Mesenchymal stem cell (in vitro differentiated cells and primary cell): ENCODE results near the gene MTMR6.

Experiments used
- DNase-seq: peaks from one replicate; pipeline ENCODE4 v3.0.0-alpha.2; 2013
- H2AFZ ChIP-seq: one replicate; pipeline ENCODE4 v1.6.1; 2013; ENCODE audit warnings: low read depth, mild to moderate bottlenecking, control low read depth, inconsistent platforms, low read length, moderate library complexity
- H2AK5ac ChIP-seq: 2 replicates; pipeline ENCODE4 v1.6.1; 2013; ENCODE audit warnings: low read length, moderate library complexity, mild to moderate bottlenecking, inconsistent platforms; ENCODE audit not compliant: severe bottlenecking
- H2BK120ac ChIP-seq: one replicate; pipeline ENCODE4 v1.6.1; 2013; ENCODE audit warnings: low read depth, mild to moderate bottlenecking, inconsistent platforms, low read length, moderate library complexity
- H2BK12ac ChIP-seq, 2 experiments: one replicate each; pipeline ENCODE4 v1.6.1; 2013; ENCODE audit warnings: inconsistent platforms in 2 of 2, low read length in 2 of 2, mild to moderate bottlenecking in 2 of 2, moderate library complexity in 2 of 2, control low read depth in 1 of 2
- H2BK15ac ChIP-seq: one replicate; pipeline ENCODE4 v1.6.1; 2013; ENCODE audit warnings: mild to moderate bottlenecking, low read depth, inconsistent platforms; ENCODE audit not compliant: poor library complexity, severe bottlenecking
- H2BK5ac ChIP-seq: 2 replicates; pipeline ENCODE4 v1.6.1; 2013; ENCODE audit warnings: low read depth, mild to moderate bottlenecking, low read length, control low read depth, inconsistent platforms; ENCODE audit not compliant: poor library complexity, severe bottlenecking
- H3K14ac ChIP-seq, 2 experiments: one replicate each; pipeline ENCODE4 v1.6.1; 2013; ENCODE audit warnings: inconsistent platforms in 2 of 2, low read length in 2 of 2, control low read depth in 1 of 2, mild to moderate bottlenecking in 1 of 2, moderate library complexity in 1 of 2
- H3K18ac ChIP-seq, 2 experiments: one replicate each; pipeline ENCODE4 v1.6.1; 2013; ENCODE audit warnings: inconsistent platforms in 2 of 2, low read length in 2 of 2, control low read depth in 1 of 2, low read depth in 1 of 2, mild to moderate bottlenecking in 1 of 2
- H3K23ac ChIP-seq, 2 experiments: one replicate each; pipeline ENCODE4 v1.6.1; 2013; ENCODE audit warnings: inconsistent platforms in 2 of 2, low read length in 2 of 2, mild to moderate bottlenecking in 2 of 2, moderate library complexity in 2 of 2, control low read depth in 1 of 2
- H3K27ac ChIP-seq: 2 replicates; pipeline ENCODE4 v1.5.1; 2013; ENCODE audit warnings: mild to moderate bottlenecking, moderate library complexity, low read length, control low read depth, inconsistent platforms; ENCODE audit not compliant: poor library complexity, severe bottlenecking
- H3K27me3 ChIP-seq, 2 experiments: 2 replicates each; pipeline versions ENCODE4 v1.6.1 to v1.7.0; 2013; ENCODE audit warnings: low read length in 2 of 2, mild to moderate bottlenecking in 2 of 2, moderate library complexity in 2 of 2, control low read depth in 1 of 2, inconsistent platforms in 1 of 2; ENCODE audit not compliant: control insufficient read depth in 1 of 2, insufficient read depth in 1 of 2
- H3K36me3 ChIP-seq, 2 experiments: 2 replicates each; pipeline versions ENCODE4 v1.6.1 to v1.7.0; 2013; ENCODE audit warnings: low read length in 2 of 2, control low read depth in 1 of 2, inconsistent platforms in 1 of 2, low read depth in 1 of 2, mild to moderate bottlenecking in 1 of 2; ENCODE audit not compliant: insufficient read depth in 2 of 2, control insufficient read depth in 1 of 2
- H3K4ac ChIP-seq, 2 experiments: one replicate each; pipeline ENCODE4 v1.6.1; 2013; ENCODE audit warnings: inconsistent platforms in 2 of 2, low read length in 2 of 2, mild to moderate bottlenecking in 2 of 2, moderate library complexity in 2 of 2, control low read depth in 1 of 2, low read depth in 1 of 2
- H3K4me1 ChIP-seq: 2 replicates; pipeline ENCODE4 v1.6.1; 2013; ENCODE audit warnings: low read depth, low read length, control low read depth; ENCODE audit not compliant: control insufficient read depth, insufficient read depth
- H3K4me2 ChIP-seq: 2 replicates; pipeline ENCODE4 v1.6.1; 2013; ENCODE audit warnings: low read length, mild to moderate bottlenecking, inconsistent platforms; ENCODE audit not compliant: poor library complexity, severe bottlenecking
- H3K4me3 ChIP-seq, 2 experiments: 2 replicates each; pipeline versions ENCODE4 v1.5.1 to v1.7.0; 2013; ENCODE audit warnings: low read length in 2 of 2, mild to moderate bottlenecking in 2 of 2, control low read depth in 1 of 2, low read depth in 1 of 2; ENCODE audit not compliant: insufficient read depth in 1 of 2
- H3K79me1 ChIP-seq: replicated peaks from 2 replicates; pipeline ENCODE4 v1.6.1; 2013; ENCODE audit warnings: mild to moderate bottlenecking, control low read depth, low read length, inconsistent platforms; ENCODE audit not compliant: poor library complexity, severe bottlenecking
- H3K9ac ChIP-seq: 2 replicates; pipeline ENCODE4 v1.7.0; 2013; ENCODE audit warnings: mild to moderate bottlenecking, low read length, moderate library complexity
- H3K9me3 ChIP-seq: 2 replicates; pipeline ENCODE4 v1.7.0; 2013; ENCODE audit warnings: mild to moderate bottlenecking, low read length; ENCODE audit not compliant: control insufficient read depth
- H4K8ac ChIP-seq: one replicate; pipeline ENCODE4 v1.6.1; 2013; ENCODE audit warnings: inconsistent platforms, mild to moderate bottlenecking, low read length, moderate library complexity
- H4K91ac ChIP-seq: one replicate; pipeline ENCODE4 v1.6.1; 2013; ENCODE audit warnings: mild to moderate bottlenecking, low read length, inconsistent platforms
- WGBS: methylation state at CpG from one replicate; pipeline ENCODE4 v1.1.7; 2013; ENCODE audit warnings: mixed read lengths; 5-methylcytosine and 5-hydroxymethylcytosine counted together

MTMR6 gene

DNA sequence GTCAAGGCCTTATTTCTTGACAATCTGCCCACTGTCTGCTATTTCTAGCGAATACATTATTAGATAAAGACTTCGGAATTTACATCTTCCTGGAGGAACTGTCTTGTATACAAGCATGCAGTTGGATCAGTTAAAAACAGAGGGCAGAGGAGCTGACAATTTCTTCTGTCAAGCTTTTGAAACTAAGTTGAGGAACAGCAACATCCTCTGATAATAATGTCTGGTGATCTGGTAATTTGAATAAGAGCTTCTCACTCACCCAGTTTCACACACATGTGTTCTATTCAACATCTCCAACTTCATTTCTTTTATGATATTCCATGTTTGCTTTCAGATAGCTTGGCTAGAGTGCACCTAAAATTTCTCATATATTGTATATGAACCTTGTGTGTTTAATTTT lies 50.2 kb downstream of the MTMR6 start:
- H3K4me1 ChIP-seq: no peaks in the 10 kb centered on the region
- no peak overlapping the region for H3K23ac ChIP-seq
- no peak overlapping the region for H2AFZ ChIP-seq
- no peak overlapping the region for H2BK12ac ChIP-seq
- no peaks in the 10 kb centered on the region for H3K36me3 ChIP-seq
- no peak overlapping the region for H3K4me3 ChIP-seq
- 96% methylated on average over 2 of the region's 2 CpGs for WGBS
- no peak overlapping the region for H2BK5ac ChIP-seq
- no peak overlapping the region for H3K18ac ChIP-seq
- no peak overlapping the region for H3K14ac ChIP-seq
- no peak overlapping the region for H2AK5ac ChIP-seq
- H2BK15ac ChIP-seq: no peak overlapping the region
- H3K4ac ChIP-seq: no peak overlapping the region
- H3K4me2 ChIP-seq: no peak overlapping the region
- H3K27me3 ChIP-seq: no peaks in the 10 kb centered on the region
- H3K9ac ChIP-seq: no peak overlapping the region
- no peaks in the 10 kb centered on the region for H3K79me1 ChIP-seq
- no peak overlapping the region for H3K27ac ChIP-seq
- no peak overlapping the region for H4K8ac ChIP-seq
- H3K9me3 ChIP-seq: no peaks in the 10 kb centered on the region
- no peak overlapping the region for H2BK120ac ChIP-seq
- no peak for DNase-seq
- H4K91ac ChIP-seq: no peak overlapping the region

DNA sequence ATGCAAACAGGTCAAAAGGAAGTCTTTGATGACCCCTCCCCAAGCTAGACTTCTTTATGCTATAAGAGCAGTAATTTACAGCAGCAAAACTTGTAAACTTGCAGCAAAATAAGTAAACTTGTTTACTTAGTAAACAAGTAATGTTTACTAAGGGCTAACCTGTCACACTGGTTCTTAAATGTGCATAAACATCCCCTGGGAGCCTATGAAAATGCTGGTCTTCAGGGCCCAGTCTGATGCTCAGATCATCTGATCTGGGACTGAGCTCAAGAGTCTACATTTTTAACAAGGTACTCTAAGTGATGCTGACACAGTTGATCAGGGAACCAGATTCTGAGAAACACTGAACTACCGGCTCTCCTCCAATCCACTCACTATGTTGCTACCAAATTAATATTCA lies 53.4 kb downstream of the MTMR6 start:
- Histone ChIP-seq H3K27ac (no peak overlapping the region), H4K91ac (no peak overlapping the region), H3K14ac (no peak overlapping the region), H2AK5ac (no peak overlapping the region), H3K79me1 (no peaks in the 10 kb centered on the region), H3K36me3 (no peaks in the 10 kb centered on the region), H3K4me2 (no peak overlapping the region), H3K18ac (no peak overlapping the region), H4K8ac (no peak overlapping the region), H3K27me3 (peaks cover 0 to 5% of the 10 kb centered on the region in 2 experiments), H3K4ac (no peak overlapping the region), H2AFZ (no peak overlapping the region), H3K4me3 (no peak overlapping the region), H2BK12ac (no peak overlapping the region), H3K4me1 (no peaks in the 10 kb centered on the region), H2BK15ac (no peak overlapping the region), H2BK120ac (no peak overlapping the region), H3K23ac (no peak overlapping the region), H3K9me3 (no peaks in the 10 kb centered on the region), H2BK5ac (no peak overlapping the region), H3K9ac (no peak overlapping the region)
- no CpG with 5 or more reads among the region's 1 CpG for WGBS
- no peak for DNase-seq

DNA sequence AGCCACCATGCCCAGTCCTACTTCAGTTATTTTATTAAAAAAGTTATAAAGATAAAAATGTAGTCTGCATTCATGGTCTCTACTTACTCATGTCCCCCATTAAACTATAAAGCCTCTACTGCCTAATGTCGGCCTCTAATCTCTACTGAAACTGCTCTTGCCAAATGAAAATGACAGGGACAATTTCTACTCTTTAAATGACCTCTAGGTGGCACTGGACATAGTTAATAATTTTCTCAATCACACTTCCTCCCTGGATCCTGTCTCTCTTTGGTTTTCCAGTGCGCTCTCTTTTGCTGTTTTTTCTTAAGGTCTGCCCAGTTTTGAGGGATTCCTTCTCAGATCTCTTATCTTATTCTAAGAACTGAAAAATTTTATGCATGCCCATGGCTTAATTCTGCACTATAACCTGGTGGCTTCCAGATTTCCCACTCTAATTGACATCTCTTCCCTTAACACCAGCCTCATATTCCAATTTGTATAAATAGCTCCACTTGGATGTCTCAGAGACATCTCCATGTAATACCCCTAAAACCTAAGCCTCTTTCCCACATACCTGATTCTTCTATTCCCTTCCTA lies 54.3 kb downstream of the MTMR6 start:
- no peaks in the 10 kb centered on the region for H3K4me1 ChIP-seq
- 86% methylated on average over 2 of the region's 2 CpGs for WGBS
- no peak overlapping the region for H3K9ac ChIP-seq
- no peak overlapping the region for H4K8ac ChIP-seq
- H3K4ac ChIP-seq: no peak overlapping the region
- no peaks in the 10 kb centered on the region for H3K79me1 ChIP-seq
- H3K14ac ChIP-seq: no peak overlapping the region
- DNase-seq: peak; percentile 33
- no peak overlapping the region for H3K23ac ChIP-seq
- H2BK120ac ChIP-seq: no peak overlapping the region
- no peak overlapping the region for H2AK5ac ChIP-seq
- H3K36me3 ChIP-seq: no peaks in the 10 kb centered on the region
- H2BK12ac ChIP-seq: no peak overlapping the region
- H4K91ac ChIP-seq: no peak overlapping the region
- no peak overlapping the region for H3K18ac ChIP-seq
- no peak overlapping the region for H3K4me2 ChIP-seq
- H2BK5ac ChIP-seq: no peak overlapping the region
- no peak overlapping the region for H3K4me3 ChIP-seq
- H3K27ac ChIP-seq: no peak overlapping the region
- no peak overlapping the region for H2BK15ac ChIP-seq
- H3K27me3 ChIP-seq: peaks cover 8 to 11% of the 10 kb centered on the region in 2 experiments
- no peaks in the 10 kb centered on the region for H3K9me3 ChIP-seq
- no peak overlapping the region for H2AFZ ChIP-seq

DNA sequence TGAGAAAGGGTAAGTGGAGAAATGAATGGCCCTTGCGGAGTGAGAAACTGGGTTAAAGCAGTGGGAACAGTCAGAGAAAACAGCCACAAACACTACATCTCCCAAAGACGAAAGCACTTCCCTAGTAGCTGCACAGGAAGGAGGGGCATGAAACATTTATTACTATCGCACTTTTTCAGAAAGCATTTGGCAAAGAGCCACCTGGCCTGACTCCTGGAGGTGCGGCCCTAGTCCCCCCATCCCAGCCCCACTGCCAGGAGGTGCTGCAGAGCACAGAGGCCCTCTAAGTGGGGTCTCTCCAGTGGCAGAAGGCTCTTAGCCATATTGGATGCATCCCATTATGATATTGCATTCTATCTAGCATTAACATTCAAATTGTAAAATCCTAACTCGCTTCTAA lies 55.8 kb downstream of the MTMR6 start:
- no peak overlapping the region for H2BK15ac ChIP-seq
- no peaks in the 10 kb centered on the region for H3K36me3 ChIP-seq
- no peak overlapping the region for H3K4me3 ChIP-seq
- H2AFZ ChIP-seq: no peak overlapping the region
- no peak overlapping the region for H3K23ac ChIP-seq
- H3K4ac ChIP-seq: no peak overlapping the region
- WGBS: 86% methylated on average over 4 of the region's 5 CpGs
- H3K14ac ChIP-seq: no peak overlapping the region
- no peak overlapping the region for H2BK120ac ChIP-seq
- H3K27ac ChIP-seq: no peak overlapping the region
- no peaks in the 10 kb centered on the region for H3K4me1 ChIP-seq
- H3K18ac ChIP-seq: no peak overlapping the region
- DNase-seq: no peak
- H3K9ac ChIP-seq: no peak overlapping the region
- peaks cover 13 to 17% of the 10 kb centered on the region in 2 experiments for H3K27me3 ChIP-seq
- H3K9me3 ChIP-seq: no peaks in the 10 kb centered on the region
- H3K4me2 ChIP-seq: no peak overlapping the region
- H4K8ac ChIP-seq: no peak overlapping the region
- no peak overlapping the region for H4K91ac ChIP-seq
- H3K79me1 ChIP-seq: no peaks in the 10 kb centered on the region
- no peak overlapping the region for H2AK5ac ChIP-seq
- H2BK5ac ChIP-seq: no peak overlapping the region
- H2BK12ac ChIP-seq: no peak overlapping the region
